Ascending aorta (tissue), 2 donors: Measurements from ENCODE around the gene ESR2. TPM values are rescaled to one million over a fixed set of nuclear protein-coding genes. Genes with fewer than 3 reads are reported as not detected.

ENCODE experiments used
- DNase-seq, 2 donors: peaks; one replicate each; pipeline ENCODE4 v3.0.0-alpha.2; 2019; ENCODE audit warnings: low spot score in 2 of 2
- H3K27ac ChIP-seq, 2 donors: fragments of 200-600 bp; sonication (generic); one replicate each; pipeline ENCODE4 v1.5.1; 2016 to 2017; ENCODE audit warnings: mild to moderate bottlenecking in 1 of 2
- H3K27me3 ChIP-seq: fragments of 200-600 bp; sonication (generic); one replicate; pipeline ENCODE4 v1.5.1; 2017
- H3K36me3 ChIP-seq, 2 donors: fragments of 200-600 bp; sonication (generic); one replicate each; pipeline ENCODE4 v1.5.1; 2016
- H3K4me1 ChIP-seq, 2 donors: fragments of 200-600 bp; sonication (generic); one replicate each; pipeline ENCODE4 v1.5.1; 2016 to 2017; ENCODE audit warnings: mild to moderate bottlenecking in 1 of 2
- H3K4me3 ChIP-seq, 2 donors: fragments of 200-600 bp; sonication (generic); one replicate each; pipeline ENCODE4 v1.5.1; 2016 to 2017; ENCODE audit warnings: mild to moderate bottlenecking in 1 of 2
- H3K9me3 ChIP-seq, 2 donors: fragments of 200-600 bp; sonication (generic); one replicate each; pipeline ENCODE4 v1.5.1; 2016
- intact Hi-C: fragments of 100-400 bp; cut with DNase I; formaldehyde crosslinking; loops from one replicate; pipeline ENCODE4 v1.15.1; 2023
- total RNA-seq: library from RNA; depleted of rRNA; stranded (reverse); fragments of >200 nt; gene quantifications from one replicate; pipeline ENCODE4 v1.1.0, GENCODE V29; 2016
- TF ChIP-seq, protein P1 (sequence below), 3 experiments: fragments of 200-600 bp in 2 of 3; fragments of 450-650 bp in 1 of 3; sonication (generic) in 2 of 3; IDR thresholded peaks; one replicate each; pipeline ENCODE4 v1.5.1; 2016 to 2019; ENCODE audit warnings: antibody characterized with exemption in 3 of 3, mild to moderate bottlenecking in 1 of 3, moderate library complexity in 1 of 3

Gene ESR2
- total RNA-seq, 1 donor from 2014 or later, result not detected

DNA sequence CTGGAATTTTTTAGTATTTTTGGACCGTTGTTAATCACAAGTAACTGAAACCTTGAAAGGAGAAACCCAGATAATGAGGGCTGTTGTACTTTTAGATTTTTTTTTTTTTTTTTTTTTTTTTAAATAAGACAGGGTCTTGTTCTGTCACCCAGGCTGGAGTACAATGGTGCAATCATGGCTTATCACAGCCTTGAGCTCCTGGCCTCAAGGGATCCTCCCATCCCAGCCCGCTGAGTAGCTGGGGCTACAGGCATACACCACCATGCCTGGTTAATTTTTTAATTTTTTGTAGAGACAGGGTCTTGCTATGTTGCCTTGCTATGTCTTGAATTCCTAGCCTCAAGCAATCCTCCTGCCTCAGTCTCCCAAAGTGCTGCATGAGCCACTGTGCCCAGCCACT lies 229.7 kb downstream of the ESR2 start:
- intact Hi-C loops, result no loop called here
- H3K27ac ChIP-seq, result no peak overlapping the region
- H3K36me3 ChIP-seq, result peaks cover 3 to 36% of the 10 kb centered on the region in 2 donors
- H3K9me3 ChIP-seq, result no peaks in the 10 kb centered on the region
- TF ChIP-seq, protein P1, sequence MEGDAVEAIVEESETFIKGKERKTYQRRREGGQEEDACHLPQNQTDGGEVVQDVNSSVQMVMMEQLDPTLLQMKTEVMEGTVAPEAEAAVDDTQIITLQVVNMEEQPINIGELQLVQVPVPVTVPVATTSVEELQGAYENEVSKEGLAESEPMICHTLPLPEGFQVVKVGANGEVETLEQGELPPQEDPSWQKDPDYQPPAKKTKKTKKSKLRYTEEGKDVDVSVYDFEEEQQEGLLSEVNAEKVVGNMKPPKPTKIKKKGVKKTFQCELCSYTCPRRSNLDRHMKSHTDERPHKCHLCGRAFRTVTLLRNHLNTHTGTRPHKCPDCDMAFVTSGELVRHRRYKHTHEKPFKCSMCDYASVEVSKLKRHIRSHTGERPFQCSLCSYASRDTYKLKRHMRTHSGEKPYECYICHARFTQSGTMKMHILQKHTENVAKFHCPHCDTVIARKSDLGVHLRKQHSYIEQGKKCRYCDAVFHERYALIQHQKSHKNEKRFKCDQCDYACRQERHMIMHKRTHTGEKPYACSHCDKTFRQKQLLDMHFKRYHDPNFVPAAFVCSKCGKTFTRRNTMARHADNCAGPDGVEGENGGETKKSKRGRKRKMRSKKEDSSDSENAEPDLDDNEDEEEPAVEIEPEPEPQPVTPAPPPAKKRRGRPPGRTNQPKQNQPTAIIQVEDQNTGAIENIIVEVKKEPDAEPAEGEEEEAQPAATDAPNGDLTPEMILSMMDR (IDR thresholded peaks at IDR 0.05), result no peak
- H3K4me1 ChIP-seq, result no peaks in the 10 kb centered on the region
- H3K4me3 ChIP-seq, result no peak overlapping the region
- DNase-seq, result no peak
- no peaks in the 10 kb centered on the region for H3K27me3 ChIP-seq

DNA sequence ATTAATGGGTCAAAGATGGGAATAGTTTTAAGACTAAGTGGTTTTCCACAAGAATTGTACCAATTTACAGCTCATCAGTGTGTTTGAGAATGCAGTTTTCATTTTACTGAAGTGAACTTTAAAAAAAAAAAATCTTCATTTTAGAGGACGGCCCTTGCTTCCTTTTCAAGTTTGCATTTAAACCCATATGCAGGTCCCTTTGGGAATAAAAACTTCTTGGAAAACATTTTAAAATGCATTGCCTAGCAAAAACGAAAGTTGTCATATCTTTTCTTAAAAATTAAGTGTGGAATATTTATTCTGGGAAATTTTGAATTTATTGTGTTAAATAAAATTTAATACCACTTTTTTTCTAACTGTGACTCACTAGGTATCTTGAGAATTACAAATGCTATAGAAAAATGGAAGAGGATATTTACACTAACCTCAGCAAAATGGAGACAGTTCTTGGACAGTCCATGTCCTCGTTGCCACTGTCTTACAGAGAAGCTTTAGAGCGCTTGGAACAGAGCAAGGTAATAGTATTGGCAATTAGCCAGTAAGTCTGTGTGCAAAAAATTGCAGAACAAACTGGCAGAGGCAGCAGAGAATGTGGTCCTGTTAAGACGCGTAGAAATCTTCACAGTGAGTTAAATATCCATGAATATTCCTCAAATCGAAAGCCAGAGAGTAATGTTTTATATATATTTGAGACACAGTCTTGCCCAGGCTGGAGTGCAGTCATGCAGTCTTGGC lies 231.6 kb downstream of the ESR2 start:
- H3K9me3 ChIP-seq, result no peaks in the 10 kb centered on the region
- no peak overlapping the region for H3K27ac ChIP-seq
- H3K36me3 ChIP-seq, result peaks cover 0 to 28% of the 10 kb centered on the region in 2 donors
- H3K4me3 ChIP-seq, result no peak overlapping the region
- no peaks in the 10 kb centered on the region for H3K27me3 ChIP-seq
- H3K4me1 ChIP-seq, result no peaks in the 10 kb centered on the region
- DNase-seq, result no peak
- TF ChIP-seq, protein P1 (IDR thresholded peaks at IDR 0.05), result no peak
- intact Hi-C loops, result no loop called here

DNA sequence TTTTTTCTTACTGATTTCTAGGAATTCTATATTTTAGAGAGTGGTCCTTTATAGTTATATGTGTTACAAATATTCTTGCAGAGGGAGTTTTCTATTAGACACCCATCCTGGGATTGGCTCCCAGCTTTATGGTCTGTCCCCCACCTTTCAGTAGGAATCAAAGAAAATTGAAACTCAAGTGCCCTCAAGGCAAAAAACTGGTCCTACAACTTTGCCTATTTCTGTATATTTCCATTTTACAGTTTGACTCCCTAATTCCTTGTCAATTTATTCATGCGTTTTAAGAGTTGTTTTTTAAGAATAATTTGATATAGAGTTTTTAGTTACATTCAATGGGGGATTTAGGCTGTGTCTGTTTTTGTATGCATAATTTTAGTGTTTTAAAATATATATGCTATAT lies 232.5 kb downstream of the ESR2 start:
- DNase-seq, result no peak
- Histone ChIP-seq H3K36me3 (peaks cover 0 to 32% of the 10 kb centered on the region in 2 donors), H3K27me3 (no peaks in the 10 kb centered on the region), H3K9me3 (no peaks in the 10 kb centered on the region), H3K27ac (no peak overlapping the region), H3K4me3 (no peak overlapping the region), H3K4me1 (no peaks in the 10 kb centered on the region)
- intact Hi-C loops, result no loop called here
- TF ChIP-seq, protein P1 (IDR thresholded peaks at IDR 0.05), result no peak

DNA sequence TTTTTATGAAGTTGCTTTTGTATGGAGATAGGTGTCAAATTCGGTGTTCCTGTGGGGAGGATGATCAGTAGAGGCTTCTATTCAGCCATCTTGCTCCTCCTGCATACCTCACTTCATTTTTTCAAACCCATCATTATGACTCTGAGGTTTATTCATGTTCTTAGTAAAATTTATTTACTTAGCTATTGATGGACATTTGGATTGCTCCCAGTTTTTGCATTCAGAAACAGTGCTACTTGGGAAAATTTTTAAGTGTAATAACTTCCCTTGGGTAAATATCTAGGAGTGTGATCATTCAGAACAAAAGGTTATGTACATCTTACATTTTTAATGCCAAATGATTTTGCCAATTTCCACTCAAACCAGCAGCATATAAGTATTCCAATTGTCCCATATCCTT lies 233.1 kb downstream of the ESR2 start:
- peaks cover 0 to 26% of the 10 kb centered on the region in 2 donors for H3K36me3 ChIP-seq
- TF ChIP-seq, protein P1 (IDR thresholded peaks at IDR 0.05), result no peak
- no peak for DNase-seq
- H3K27ac ChIP-seq, result no peak overlapping the region
- no peaks in the 10 kb centered on the region for H3K4me1 ChIP-seq
- no peaks in the 10 kb centered on the region for H3K9me3 ChIP-seq
- H3K27me3 ChIP-seq, result no peaks in the 10 kb centered on the region
- intact Hi-C loops, result no loop called here
- H3K4me3 ChIP-seq, result no peak overlapping the region

DNA sequence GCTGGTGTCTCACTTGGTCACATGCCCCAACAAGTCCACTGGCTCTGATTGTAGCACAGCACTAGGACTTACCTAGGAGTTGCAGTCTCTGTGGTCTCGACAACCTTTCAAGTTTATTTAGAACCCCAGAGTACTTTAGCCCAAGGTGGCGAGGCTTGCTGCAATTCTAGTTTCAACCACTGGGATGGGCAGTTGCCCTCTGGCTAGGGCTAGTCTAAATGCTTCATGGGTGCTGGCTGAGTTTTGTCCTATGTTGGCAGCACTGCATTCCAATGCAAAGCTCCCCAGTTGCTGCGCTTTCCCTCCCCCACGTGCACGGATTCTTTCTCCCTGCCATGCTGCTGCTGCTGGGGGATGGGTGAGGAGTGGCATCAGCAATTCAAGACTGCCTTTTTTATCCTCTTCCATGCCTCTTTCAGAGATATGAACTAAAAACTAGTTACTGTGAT lies 233.5 kb downstream of the ESR2 start:
- no peaks in the 10 kb centered on the region for H3K4me1 ChIP-seq
- H3K4me3 ChIP-seq, result no peak overlapping the region
- no peaks in the 10 kb centered on the region for H3K9me3 ChIP-seq
- intact Hi-C loops, result no loop called here
- no peak for DNase-seq
- TF ChIP-seq, protein P1 (IDR thresholded peaks at IDR 0.05), result peak; percentile 11 to 19 (median 19)
- H3K27ac ChIP-seq, result no peak overlapping the region
- H3K27me3 ChIP-seq, result no peaks in the 10 kb centered on the region
- peaks cover 0 to 23% of the 10 kb centered on the region in 2 donors for H3K36me3 ChIP-seq
